ENCODE measurements around the gene NTM.

GRCh38 chr11:131800452-131800851, 430.0 kb downstream of the NTM start:
- TF ChIP-seq CTCF (IDR thresholded peaks at IDR 0.05) (no peak), POLR2AphosphoS5 (IDR thresholded peaks at IDR 0.05) (no peak)

Measured in breast epithelium (tissue), 3 donors.